ENCODE measurements around the gene DNAJC8. TPM values are rescaled to one million over a fixed set of nuclear protein-coding genes. Genes with fewer than 3 reads are reported as not detected.

DNAJC8 gene
- polyA plus RNA-seq, 3 donors, result 30.6 to 118 (median 113) TPM

DNA sequence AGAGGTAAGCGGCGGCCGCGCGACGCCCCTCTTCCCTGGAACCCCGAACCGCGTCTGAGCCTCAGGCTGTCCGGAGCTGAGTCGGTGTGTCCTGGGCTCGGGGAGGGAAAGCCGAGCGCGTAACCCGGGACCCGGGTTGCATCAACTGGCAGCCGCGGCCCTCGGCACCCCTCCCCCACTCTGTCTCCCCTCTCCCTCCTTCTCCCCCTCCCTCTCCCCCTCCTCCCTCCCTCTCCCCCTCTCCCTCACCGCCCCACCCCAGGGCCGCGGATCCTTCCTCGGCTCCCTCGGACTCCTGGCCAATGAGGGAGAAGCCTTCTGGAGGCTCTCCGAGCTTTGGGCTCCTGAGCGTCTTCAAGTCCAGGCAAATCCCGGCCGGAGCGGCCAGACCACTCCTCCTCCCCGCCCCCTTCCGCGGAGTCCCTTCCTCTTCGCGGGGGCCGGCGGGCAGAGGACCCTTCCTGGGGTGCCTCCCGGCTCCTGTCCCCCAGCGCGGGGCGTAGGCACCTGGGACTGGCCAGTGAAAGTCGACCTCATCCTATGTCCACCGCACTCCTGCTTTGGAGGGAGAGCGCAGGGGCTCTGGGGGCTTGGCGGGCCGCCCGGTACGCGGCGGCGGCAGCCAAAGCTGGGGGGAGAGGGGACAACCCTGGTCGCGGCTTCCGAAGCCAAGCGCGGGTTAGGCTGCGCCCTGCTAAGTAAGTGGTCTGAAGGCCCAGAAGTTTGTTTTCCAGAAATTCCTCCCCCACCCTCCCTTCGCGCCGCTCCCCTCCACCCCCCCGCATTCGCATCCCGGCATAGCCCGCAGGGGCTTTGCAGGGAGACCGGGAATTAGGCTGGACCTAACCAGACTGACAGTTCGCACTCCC is 27.3 kb upstream of the DNAJC8 start:
- Histone ChIP-seq H3K27ac (ENCODE audit: low read depth in 1 of 2, low read length in 2 of 2) (peak overlapping the region in 1 of 2 donors; percentile 84), H3K36me3 (replicated peaks in 1 of 2; ENCODE audit: control insufficient read depth in 1 of 2, insufficient read depth in 2 of 2, low read length in 2 of 2) (no peaks in the 10 kb centered on the region), H3K9ac (ENCODE audit: insufficient read depth, low read length, poor library complexity, severe bottlenecking) (peak overlapping the region; percentile 90), H2AFZ (ENCODE audit: insufficient read depth, low read depth, low read length, poor library complexity, severe bottlenecking) (peak overlapping the region; percentile 87), H3K4me3 (replicated peaks in 1 of 3; ENCODE audit: low read depth in 2 of 3, low read length in 3 of 3) (peak overlapping the region; percentile 84 to 96 (median 96)), H3K79me2 (ENCODE audit: insufficient read depth, low read length) (peaks cover 30% of the 10 kb centered on the region), H3K4me2 (replicated peaks; ENCODE audit: extremely low read depth, low read length, poor library complexity, severe bottlenecking) (peak overlapping the region; percentile 90), H3K27me3 (ENCODE audit: control insufficient read depth in 2 of 2, insufficient read depth in 2 of 2, low read length in 2 of 2) (peaks cover 2 to 14% of the 10 kb centered on the region in 2 donors), H4K20me1 (ENCODE audit: insufficient read depth, low read length) (peaks cover 33% of the 10 kb centered on the region), H3K9me3 (replicated peaks in 1 of 2; ENCODE audit: control insufficient read depth in 1 of 2, insufficient read depth in 1 of 2, low read length in 2 of 2) (no peaks in the 10 kb centered on the region), H3K4me1 (ENCODE audit: control insufficient read depth in 1 of 2, insufficient read depth in 2 of 2, low read length in 2 of 2) (peaks cover 23 to 24% of the 10 kb centered on the region in 2 donors)
- TF ChIP-seq, protein P1, sequence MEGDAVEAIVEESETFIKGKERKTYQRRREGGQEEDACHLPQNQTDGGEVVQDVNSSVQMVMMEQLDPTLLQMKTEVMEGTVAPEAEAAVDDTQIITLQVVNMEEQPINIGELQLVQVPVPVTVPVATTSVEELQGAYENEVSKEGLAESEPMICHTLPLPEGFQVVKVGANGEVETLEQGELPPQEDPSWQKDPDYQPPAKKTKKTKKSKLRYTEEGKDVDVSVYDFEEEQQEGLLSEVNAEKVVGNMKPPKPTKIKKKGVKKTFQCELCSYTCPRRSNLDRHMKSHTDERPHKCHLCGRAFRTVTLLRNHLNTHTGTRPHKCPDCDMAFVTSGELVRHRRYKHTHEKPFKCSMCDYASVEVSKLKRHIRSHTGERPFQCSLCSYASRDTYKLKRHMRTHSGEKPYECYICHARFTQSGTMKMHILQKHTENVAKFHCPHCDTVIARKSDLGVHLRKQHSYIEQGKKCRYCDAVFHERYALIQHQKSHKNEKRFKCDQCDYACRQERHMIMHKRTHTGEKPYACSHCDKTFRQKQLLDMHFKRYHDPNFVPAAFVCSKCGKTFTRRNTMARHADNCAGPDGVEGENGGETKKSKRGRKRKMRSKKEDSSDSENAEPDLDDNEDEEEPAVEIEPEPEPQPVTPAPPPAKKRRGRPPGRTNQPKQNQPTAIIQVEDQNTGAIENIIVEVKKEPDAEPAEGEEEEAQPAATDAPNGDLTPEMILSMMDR (IDR thresholded peaks at IDR 0.05), result no peak
- H3K4me1 Mint-ChIP-seq, result peaks cover 26% of the 10 kb centered on the region
- H3K9me3 Mint-ChIP-seq, result peaks cover 0 to 3% (median 0%) of the 10 kb centered on the region in 7 donors
- H3K27ac Mint-ChIP-seq, result peak overlapping the region in 1 of 7 donors; percentile 53
- peak in 2 of 3 donors; percentile 26 to 28 for DNase-seq
- peaks cover 13 to 22% (median 15%) of the 10 kb centered on the region in 3 donors for H3K27me3 Mint-ChIP-seq (ENCODE audit: low read depth in 3 of 3)
- peaks cover 5 to 12% of the 10 kb centered on the region in 2 donors for H3K36me3 Mint-ChIP-seq
- peak overlapping the region; percentile 66 to 80 for H3K4me3 Mint-ChIP-seq
- intact Hi-C loops (cut with micrococcal nuclease), result loop anchor here in 1 of 2 donors (2.0 to 10.0 kb wide), 3 partner anchors 13 to 475 kb away; partner anchors contain the start of genes RCC1 and YTHDF2
- 5% methylated on average over 41 of the region's 66 CpGs for WGBS (ENCODE audit: insufficient coverage)

DNA sequence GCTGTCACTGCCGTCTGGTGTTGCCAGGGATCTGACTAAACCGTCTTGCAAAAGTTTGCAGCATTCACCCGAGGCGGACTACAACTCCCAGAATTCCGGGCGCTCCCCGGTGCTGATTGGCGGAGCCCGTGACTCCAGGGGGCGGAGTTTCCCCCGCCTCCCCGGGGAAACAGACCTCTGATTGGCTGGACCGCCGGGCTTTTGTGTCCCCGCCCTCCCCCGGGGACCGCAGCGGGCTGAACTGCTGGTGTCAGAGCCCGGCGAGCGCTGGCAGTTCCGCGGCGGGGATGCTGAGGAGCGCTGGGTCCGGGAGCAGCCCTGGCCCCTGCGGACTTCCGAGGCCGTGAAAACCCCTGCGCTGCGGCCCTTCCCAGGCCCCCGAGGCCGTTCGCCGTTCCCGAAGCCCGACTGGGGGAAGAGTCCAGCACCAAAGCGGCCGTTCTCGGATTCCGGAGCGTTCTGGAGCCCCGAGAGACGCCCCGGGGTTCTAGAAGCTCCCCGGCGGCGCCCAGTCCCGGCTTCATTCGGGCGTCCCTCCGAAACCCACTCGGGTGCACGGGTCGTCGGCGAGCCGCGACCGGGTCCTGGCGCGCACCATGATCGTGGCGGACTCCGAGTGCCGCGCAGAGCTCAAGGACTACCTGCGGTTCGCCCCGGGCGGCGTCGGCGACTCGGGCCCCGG is 26.6 kb upstream of the DNAJC8 start, which contains the start of gene SESN2:
TSS of gene SESN2 (plus strand) at position 267 of the 682 bp plus-strand sequence. CDS start at position 597, 330 bp downstream.
- intact Hi-C loops (cut with micrococcal nuclease), result loop anchor here in 1 of 2 donors (5.0 to 10.0 kb wide), 2 partner anchors 248 to 475 kb away; partner anchors contain the start of genes RCC1 and YTHDF2

More for the DNA sequence above, 26.6 kb upstream of the DNAJC8 start, which contains the start of gene SESN2:
- H3K4me1 Mint-ChIP-seq, result peaks cover 26% of the 10 kb centered on the region
- under 1% methylated on average over 76 of the region's 76 CpGs for WGBS (ENCODE audit: insufficient coverage)
- peak within 1 kb of the TSS; percentile 80 to 81 for H3K4me3 Mint-ChIP-seq
- Histone ChIP-seq H2AFZ (ENCODE audit: insufficient read depth, low read depth, low read length, poor library complexity, severe bottlenecking) (peak within 1 kb of the TSS; percentile 87), H3K79me2 (ENCODE audit: insufficient read depth, low read length) (peaks cover 26% of the 10 kb centered on the region), H3K36me3 (replicated peaks in 1 of 2; ENCODE audit: control insufficient read depth in 1 of 2, insufficient read depth in 2 of 2, low read length in 2 of 2) (no peaks in the 10 kb centered on the region), H4K20me1 (ENCODE audit: insufficient read depth, low read length) (peaks cover 33% of the 10 kb centered on the region), H3K4me1 (ENCODE audit: control insufficient read depth in 1 of 2, insufficient read depth in 2 of 2, low read length in 2 of 2) (peaks cover 23 to 24% of the 10 kb centered on the region in 2 donors), H3K27me3 (ENCODE audit: control insufficient read depth in 2 of 2, insufficient read depth in 2 of 2, low read length in 2 of 2) (peaks cover 2 to 14% of the 10 kb centered on the region in 2 donors), H3K9ac (ENCODE audit: insufficient read depth, low read length, poor library complexity, severe bottlenecking) (peak within 1 kb of the TSS; percentile 90), H3K4me2 (replicated peaks; ENCODE audit: extremely low read depth, low read length, poor library complexity, severe bottlenecking) (peak within 1 kb of the TSS; percentile 90), H3K27ac (ENCODE audit: low read depth in 1 of 2, low read length in 2 of 2) (peak within 1 kb of the TSS; percentile 88 to 92), H3K9me3 (replicated peaks in 1 of 2; ENCODE audit: control insufficient read depth in 1 of 2, insufficient read depth in 1 of 2, low read length in 2 of 2) (no peaks in the 10 kb centered on the region), H3K4me3 (replicated peaks in 1 of 3; ENCODE audit: low read depth in 2 of 3, low read length in 3 of 3) (peak within 1 kb of the TSS; percentile 84 to 96 (median 96))
- TF ChIP-seq, protein P1 (IDR thresholded peaks at IDR 0.05), result no peak
- H3K27me3 Mint-ChIP-seq (ENCODE audit: low read depth in 3 of 3), result peaks cover 15 to 22% (median 16%) of the 10 kb centered on the region in 3 donors
- peak within 1 kb of the TSS; percentile 95 to 99 (median 96) for H3K27ac Mint-ChIP-seq
- peaks cover 0 to 3% (median 0%) of the 10 kb centered on the region in 7 donors for H3K9me3 Mint-ChIP-seq
- peaks cover 5 to 12% of the 10 kb centered on the region in 2 donors for H3K36me3 Mint-ChIP-seq
- peak; percentile 99 to 100 (median 100) for DNase-seq
